ENCODE results near the gene GSG1.

Gene GSG1

DNA sequence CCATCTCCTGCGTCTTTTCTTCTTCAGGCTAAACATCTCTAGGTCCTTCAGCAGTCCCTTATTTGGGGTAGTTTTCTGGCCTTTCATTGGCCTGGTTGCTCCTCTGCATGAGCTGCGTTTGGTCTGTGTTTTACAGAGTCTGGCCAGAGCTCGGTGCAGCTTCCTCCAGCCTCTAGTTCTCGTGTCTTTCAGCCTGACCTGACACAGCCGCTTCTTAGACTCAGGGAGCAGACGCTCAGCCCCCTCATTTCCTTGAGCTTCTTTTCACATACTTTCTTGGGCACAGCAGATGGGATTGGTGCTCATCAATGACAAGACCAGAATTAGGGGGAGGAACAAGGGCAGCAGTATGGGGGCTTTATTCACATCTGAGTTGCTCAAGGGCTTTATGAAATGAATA, 13.6 kb upstream of the GSG1 start:
- H3K4me1 ChIP-seq (ENCODE audit: insufficient read depth, low read length): peaks cover 39% of the 10 kb centered on the region

GRCh38 chr12:13116259-13116658, 12.8 kb upstream of the GSG1 start:
- Histone ChIP-seq H3K4me1 (ENCODE audit: insufficient read depth, low read length) (peaks cover 39% of the 10 kb centered on the region), H3K9ac (ENCODE audit: low read depth, low read length) (no peak overlapping the region), H3K27me3 (ENCODE audit: insufficient read depth, low read length) (no peaks in the 10 kb centered on the region), H3K4me3 (ENCODE audit: low read length) (no peak overlapping the region), H3K27ac (ENCODE audit: low read depth, low read length) (no peak overlapping the region), H3K36me3 (ENCODE audit: insufficient read depth, low read length) (no peaks in the 10 kb centered on the region), H3K9me3 (ENCODE audit: insufficient read depth, low read depth, low read length) (peaks cover 9% of the 10 kb centered on the region)
- 91% methylated on average over 7 of the region's 7 CpGs for WGBS

More for the DNA sequence above, 13.6 kb upstream of the GSG1 start:
- H3K27me3 ChIP-seq (ENCODE audit: insufficient read depth, low read length): no peaks in the 10 kb centered on the region
- no peak overlapping the region for H3K4me3 ChIP-seq (ENCODE audit: low read length)
- H3K9me3 ChIP-seq (ENCODE audit: insufficient read depth, low read depth, low read length): peaks cover 4% of the 10 kb centered on the region
- no peak overlapping the region for H3K9ac ChIP-seq (ENCODE audit: low read depth, low read length)
- H3K27ac ChIP-seq (ENCODE audit: low read depth, low read length): no peak overlapping the region
- H3K36me3 ChIP-seq (ENCODE audit: insufficient read depth, low read length): no peaks in the 10 kb centered on the region
- 75% methylated on average over 6 of the region's 6 CpGs for WGBS

- H3K9me3 ChIP-seq (ENCODE audit: insufficient read depth, low read depth, low read length): peaks cover 9% of the 10 kb centered on the region
- H3K27me3 ChIP-seq (ENCODE audit: insufficient read depth, low read length): no peaks in the 10 kb centered on the region
- H3K4me1 ChIP-seq (ENCODE audit: insufficient read depth, low read length): peaks cover 39% of the 10 kb centered on the region
- no peaks in the 10 kb centered on the region for H3K36me3 ChIP-seq (ENCODE audit: insufficient read depth, low read length)
- 63% methylated on average over 15 of the region's 15 CpGs for WGBS
- H3K4me3 ChIP-seq (ENCODE audit: low read length): no peak overlapping the region
- H3K9ac ChIP-seq (ENCODE audit: low read depth, low read length): peak overlapping the region; percentile 27; the same call in 1 of the 2 replicates
- H3K27ac ChIP-seq (ENCODE audit: low read depth, low read length): no peak overlapping the region; the same call in 1 of the 2 replicates
These were observed 11.0 kb upstream of the GSG1 start for GRCh38 chr12:13114251-13115052.

DNA sequence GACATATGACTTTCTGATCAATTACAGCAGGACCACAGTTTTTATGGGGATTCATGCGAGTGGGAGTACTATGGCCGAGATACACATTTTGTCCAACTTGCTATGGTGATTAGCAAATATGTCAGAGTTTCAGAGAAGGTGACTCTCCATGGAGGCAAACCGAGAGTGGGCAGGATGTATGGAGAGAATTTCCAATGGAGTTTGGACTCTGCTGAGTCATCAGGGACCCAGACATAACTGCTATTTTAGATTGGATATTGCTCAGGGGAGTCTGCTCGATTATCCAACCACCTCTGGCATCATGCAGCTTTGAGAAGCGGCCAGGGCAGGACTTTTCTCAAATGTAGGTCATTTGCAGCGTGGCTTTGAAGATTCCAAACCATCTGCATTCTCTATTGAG, 9.5 kb upstream of the GSG1 start:
- Histone ChIP-seq H3K36me3 (ENCODE audit: insufficient read depth, low read length) (no peaks in the 10 kb centered on the region), H3K4me3 (ENCODE audit: low read length) (no peak overlapping the region), H3K4me1 (ENCODE audit: insufficient read depth, low read length) (peaks cover 38% of the 10 kb centered on the region), H3K9ac (ENCODE audit: low read depth, low read length) (no peak overlapping the region), H3K27ac (ENCODE audit: low read depth, low read length) (no peak overlapping the region), H3K27me3 (ENCODE audit: insufficient read depth, low read length) (no peaks in the 10 kb centered on the region), H3K9me3 (ENCODE audit: insufficient read depth, low read depth, low read length) (peaks cover 13% of the 10 kb centered on the region)
- WGBS: 93% methylated on average over 6 of the region's 6 CpGs

DNA sequence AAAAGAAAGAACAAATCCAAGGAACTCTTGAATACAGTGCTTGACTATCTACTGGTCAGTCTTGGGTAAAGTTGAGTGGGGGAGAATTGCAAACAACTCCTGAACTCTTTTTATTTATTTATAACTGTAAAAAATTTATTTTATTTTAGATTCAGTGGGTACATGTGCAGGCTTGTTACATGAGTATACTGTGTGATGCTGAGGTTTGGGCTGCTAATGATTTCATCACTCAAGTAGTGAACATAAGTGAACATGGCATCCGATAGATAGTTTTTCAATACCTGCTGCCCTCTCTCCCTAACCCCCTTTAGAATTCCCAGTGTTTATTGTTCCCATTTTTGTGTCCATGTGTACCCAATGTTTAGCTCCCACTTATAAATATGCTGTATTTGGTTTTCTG, 3.2 kb upstream of the GSG1 start:
- H3K27me3 ChIP-seq (ENCODE audit: insufficient read depth, low read length): no peaks in the 10 kb centered on the region
- no peak overlapping the region for H3K9ac ChIP-seq (ENCODE audit: low read depth, low read length)
- peaks cover 5% of the 10 kb centered on the region; the same call in 1 of the 2 replicates for H3K9me3 ChIP-seq (ENCODE audit: insufficient read depth, low read depth, low read length)
- peaks cover 15% of the 10 kb centered on the region; the same call in 1 of the 2 replicates for H3K4me1 ChIP-seq (ENCODE audit: insufficient read depth, low read length)
- 100% methylated on average over 1 of the region's 1 CpG for WGBS
- H3K27ac ChIP-seq (ENCODE audit: low read depth, low read length): no peak overlapping the region
- no peaks in the 10 kb centered on the region for H3K36me3 ChIP-seq (ENCODE audit: insufficient read depth, low read length)
- no peak overlapping the region for H3K4me3 ChIP-seq (ENCODE audit: low read length)

DNA sequence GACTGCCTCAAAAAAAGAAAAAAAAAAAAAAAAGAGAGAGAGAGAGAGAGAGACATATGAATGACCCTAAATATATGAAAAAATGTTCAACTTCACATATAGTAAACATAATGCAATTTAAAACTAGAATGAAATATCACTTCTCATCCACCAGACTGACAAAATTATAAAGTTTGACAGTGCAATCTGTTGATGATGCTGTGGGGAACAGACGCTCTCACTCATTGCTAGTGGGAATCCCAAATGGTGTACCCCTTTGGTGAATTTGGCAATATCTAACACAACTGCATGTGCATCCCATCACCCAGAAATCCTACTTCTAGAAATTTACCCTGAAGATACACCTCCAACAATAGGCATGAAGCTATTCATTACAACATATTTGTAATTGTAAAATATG, 2.3 kb upstream of the GSG1 start:
- no peaks in the 10 kb centered on the region for H3K27me3 ChIP-seq (ENCODE audit: insufficient read depth, low read length)
- peaks cover 3% of the 10 kb centered on the region; the same call in 1 of the 2 replicates for H3K9me3 ChIP-seq (ENCODE audit: insufficient read depth, low read depth, low read length)
- H3K4me1 ChIP-seq (ENCODE audit: insufficient read depth, low read length): peaks cover 16% of the 10 kb centered on the region; the same call in 1 of the 2 replicates
- no peak overlapping the region for H3K9ac ChIP-seq (ENCODE audit: low read depth, low read length)
- no peak overlapping the region for H3K4me3 ChIP-seq (ENCODE audit: low read length)
- no peak overlapping the region for H3K27ac ChIP-seq (ENCODE audit: low read depth, low read length)
- no peaks in the 10 kb centered on the region for H3K36me3 ChIP-seq (ENCODE audit: insufficient read depth, low read length)
- 100% methylated on average over 1 of the region's 1 CpG for WGBS

GRCh38 chr12:13104409-13104808, 942 bp upstream of the GSG1 start:
- Histone ChIP-seq H3K4me1 (ENCODE audit: insufficient read depth, low read length) (peaks cover 26% of the 10 kb centered on the region), H3K27ac (ENCODE audit: low read depth, low read length) (no peak overlapping the region), H3K4me3 (ENCODE audit: low read length) (no peak overlapping the region), H3K9ac (ENCODE audit: low read depth, low read length) (no peak overlapping the region), H3K27me3 (ENCODE audit: insufficient read depth, low read length) (no peaks in the 10 kb centered on the region), H3K9me3 (ENCODE audit: insufficient read depth, low read depth, low read length) (peaks cover 3% of the 10 kb centered on the region; the same call in 1 of the 2 replicates), H3K36me3 (ENCODE audit: insufficient read depth, low read length) (no peaks in the 10 kb centered on the region)
- 95% methylated on average over 3 of the region's 3 CpGs for WGBS

DNA sequence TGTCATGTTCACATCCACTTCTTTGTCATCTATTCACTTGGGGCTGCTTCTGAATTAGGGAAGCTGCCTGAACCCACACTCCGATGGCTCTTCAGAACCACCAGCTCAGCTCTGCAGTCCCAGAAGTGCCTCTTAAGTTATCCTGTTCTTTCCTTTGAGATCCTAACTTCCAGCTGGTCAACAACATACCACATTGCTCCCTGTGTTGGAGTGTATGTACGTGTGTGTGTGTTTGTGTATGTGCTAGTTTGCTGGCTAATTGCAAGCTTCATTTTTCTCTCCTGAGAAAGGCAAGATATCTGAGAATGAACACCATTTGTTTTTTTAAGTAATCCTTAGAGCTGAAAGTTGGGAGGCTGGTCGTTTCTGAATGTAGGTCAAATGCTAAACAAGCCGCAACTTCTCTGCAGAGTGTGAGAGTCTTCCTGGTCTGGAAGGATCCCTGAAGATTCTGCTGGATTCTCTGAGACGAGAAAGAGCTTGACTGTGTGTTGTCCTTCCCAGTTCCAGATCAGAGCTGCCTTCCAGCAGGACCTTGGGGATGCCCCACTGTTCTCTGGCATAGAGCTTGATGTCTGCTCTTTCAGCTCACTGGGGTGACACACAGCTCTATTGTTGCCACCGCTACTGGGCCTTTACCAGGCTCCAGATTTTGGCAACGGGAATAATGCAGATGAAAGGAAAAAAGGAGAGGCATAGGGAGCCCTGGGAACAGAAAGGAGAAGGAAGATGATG, 839 bp downstream of the GSG1 start:
- peaks cover 44% of the 10 kb centered on the region for H3K4me1 ChIP-seq (ENCODE audit: insufficient read depth, low read length)
- H3K36me3 ChIP-seq (ENCODE audit: insufficient read depth, low read length): no peaks in the 10 kb centered on the region
- no peak overlapping the region for H3K4me3 ChIP-seq (ENCODE audit: low read length)
- no peak overlapping the region for H3K9ac ChIP-seq (ENCODE audit: low read depth, low read length)
- no peak overlapping the region for H3K27ac ChIP-seq (ENCODE audit: low read depth, low read length)
- WGBS: 78% methylated on average over 7 of the region's 7 CpGs
- no peaks in the 10 kb centered on the region for H3K9me3 ChIP-seq (ENCODE audit: insufficient read depth, low read depth, low read length)
- no peaks in the 10 kb centered on the region for H3K27me3 ChIP-seq (ENCODE audit: insufficient read depth, low read length)

DNA sequence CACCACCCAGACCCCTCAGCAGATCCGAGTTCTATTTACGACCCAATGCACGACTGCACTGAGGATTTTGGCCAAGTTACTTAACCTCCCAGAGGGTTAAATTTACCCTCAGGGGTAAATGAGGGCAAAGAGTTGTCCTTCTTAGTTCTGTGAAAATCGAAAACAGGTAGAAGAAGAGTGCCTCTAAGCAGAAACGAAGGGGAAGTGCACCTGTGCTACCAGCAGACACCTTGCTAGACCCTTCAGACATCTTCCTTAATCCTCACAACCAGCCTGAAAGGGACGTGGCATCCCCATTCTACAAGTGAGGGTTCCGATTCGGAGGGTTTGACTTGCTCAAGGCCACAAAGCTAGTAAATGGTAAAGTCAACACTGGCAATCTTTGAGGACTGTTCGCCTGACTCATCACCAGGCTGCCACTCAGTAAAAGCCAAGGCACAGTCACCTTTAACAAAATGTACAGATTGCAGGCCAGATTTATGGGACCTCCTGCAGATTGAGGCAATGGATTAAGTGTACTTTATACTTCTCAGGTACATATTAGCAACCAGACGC, 1.6 kb downstream of the GSG1 start:
- H3K36me3 ChIP-seq (ENCODE audit: insufficient read depth, low read length): no peaks in the 10 kb centered on the region
- WGBS: 54% methylated on average over 10 of the region's 10 CpGs
- H3K9me3 ChIP-seq (ENCODE audit: insufficient read depth, low read depth, low read length): no peaks in the 10 kb centered on the region
- peak overlapping the region; percentile 77 for H3K27ac ChIP-seq (ENCODE audit: low read depth, low read length)
- H3K4me1 ChIP-seq (ENCODE audit: insufficient read depth, low read length): peaks cover 44% of the 10 kb centered on the region
- H3K9ac ChIP-seq (ENCODE audit: low read depth, low read length): peak overlapping the region; percentile 89
- peak overlapping the region; percentile 73 for H3K4me3 ChIP-seq (ENCODE audit: low read length)
- no peaks in the 10 kb centered on the region for H3K27me3 ChIP-seq (ENCODE audit: insufficient read depth, low read length)

DNA sequence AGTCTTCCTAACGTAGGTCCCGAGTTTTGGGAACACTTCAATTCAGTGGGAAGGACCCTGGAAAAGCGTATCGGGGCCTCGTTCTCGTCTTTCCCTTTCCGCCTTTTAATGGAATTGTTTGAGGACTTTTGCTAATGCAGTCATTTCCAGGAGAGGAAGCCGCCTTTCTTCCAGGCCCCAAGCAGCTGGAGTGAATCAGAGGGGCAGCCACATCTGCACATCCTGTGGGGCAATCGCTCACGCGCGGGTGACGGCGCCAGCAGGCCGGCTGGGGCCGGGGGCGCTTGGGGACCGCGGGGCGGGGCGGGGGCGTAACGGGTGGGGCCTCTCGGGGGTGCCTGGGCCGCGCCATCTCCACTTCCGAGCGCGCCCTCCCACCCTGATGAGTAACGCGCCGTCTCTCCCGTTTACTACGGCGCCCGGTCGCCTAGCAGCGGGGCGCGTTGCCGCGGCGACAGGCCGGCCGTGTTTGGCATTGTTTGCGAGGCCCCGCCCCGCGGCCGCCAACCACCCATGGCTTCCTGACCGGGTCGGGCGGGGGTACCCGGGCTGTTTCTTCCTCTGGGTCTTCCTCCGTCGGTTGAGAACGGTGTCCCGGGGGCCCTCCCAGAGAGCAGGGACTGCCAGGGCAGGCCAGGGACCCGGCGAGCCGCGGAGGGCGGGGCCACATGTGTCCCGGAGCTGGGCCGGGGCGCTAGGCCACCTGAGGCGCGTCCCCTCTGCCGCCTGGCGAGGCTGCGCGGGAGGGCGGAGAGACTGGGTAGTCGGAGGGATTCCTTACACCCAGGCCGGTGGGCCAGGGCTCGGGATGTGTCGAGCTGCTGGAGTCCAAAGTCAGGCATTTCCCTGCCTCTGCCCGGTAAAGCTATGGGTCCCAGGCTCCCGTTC, 2.3 kb downstream of the GSG1 start:
- H3K9ac ChIP-seq (ENCODE audit: low read depth, low read length): peak overlapping the region; percentile 89
- H3K27me3 ChIP-seq (ENCODE audit: insufficient read depth, low read length): no peaks in the 10 kb centered on the region
- H3K4me1 ChIP-seq (ENCODE audit: insufficient read depth, low read length): peaks cover 44% of the 10 kb centered on the region
- no peaks in the 10 kb centered on the region for H3K9me3 ChIP-seq (ENCODE audit: insufficient read depth, low read depth, low read length)
- H3K27ac ChIP-seq (ENCODE audit: low read depth, low read length): peak overlapping the region; percentile 77
- H3K4me3 ChIP-seq (ENCODE audit: low read length): peak overlapping the region; percentile 73
- H3K36me3 ChIP-seq (ENCODE audit: insufficient read depth, low read length): no peaks in the 10 kb centered on the region
- WGBS: 2% methylated on average over 79 of the region's 79 CpGs
